Ammon's horn (tissue), 1 donor: ENCODE data around the gene PKD2L2.
A peak's percentile ranks its signal among the peaks of the same experiment; 100 is the strongest.
"Not testable (repeated sequence)": the region's sequence is repeated elsewhere in the genome, so short reads cannot be mapped to it uniquely, and the experiment has no call there.

ENCODE experiments used
- DNase-seq: peaks from one replicate; pipeline ENCODE4 v3.0.0-alpha.2; 2016; ENCODE audit warnings: low spot score

Gene PKD2L2

GRCh38 chr5:137888863-137889759, at the start of gene PKD2L2:
PKD2L2 (plus strand) TSS chr5:137889457; CDS start chr5:137889492, 35 bp downstream.
- DNase-seq = peak; percentile 87

GRCh38 chr5:137842296-137842695, 47.0 kb upstream of the PKD2L2 start:
- no peak for DNase-seq

GRCh38 chr5:137843676-137844299, 45.5 kb upstream of the PKD2L2 start:
- no peak for DNase-seq

GRCh38 chr5:137845472-137845871, 43.8 kb upstream of the PKD2L2 start:
- DNase-seq = no peak

- DNase-seq = no peak
Measured at GRCh38 chr5:137847687-137848086, 41.6 kb upstream of the PKD2L2 start.

GRCh38 chr5:137853165-137853564, 36.1 kb upstream of the PKD2L2 start:
- DNase-seq = not testable (repeated sequence)

- DNase-seq = no peak
Measured at GRCh38 chr5:137856201-137856600, 33.1 kb upstream of the PKD2L2 start.

GRCh38 chr5:137856916-137857862, 32.1 kb upstream of the PKD2L2 start:
- no peak for DNase-seq

GRCh38 chr5:137858223-137858916, 30.9 kb upstream of the PKD2L2 start:
- no peak for DNase-seq

- DNase-seq = peak; percentile 45
Measured at GRCh38 chr5:137858954-137859353, 30.3 kb upstream of the PKD2L2 start.

GRCh38 chr5:137862251-137862650, 27.0 kb upstream of the PKD2L2 start:
- no peak for DNase-seq

- not testable (repeated sequence) for DNase-seq
Measured at GRCh38 chr5:137863653-137864052, 25.6 kb upstream of the PKD2L2 start.

GRCh38 chr5:137866541-137867388, 22.5 kb upstream of the PKD2L2 start:
- DNase-seq = no peak

GRCh38 chr5:137867664-137868063, 21.6 kb upstream of the PKD2L2 start, which contains the start of gene MYOT:
MYOT (plus strand) TSS chr5:137867860; CDS start chr5:137870652, 2,792 bp downstream.
- no peak for DNase-seq

GRCh38 chr5:137870647-137871339, 18.5 kb upstream of the PKD2L2 start:
- DNase-seq = no peak

GRCh38 chr5:137871571-137871970, 17.7 kb upstream of the PKD2L2 start:
- no peak for DNase-seq

- no peak for DNase-seq
Measured at GRCh38 chr5:137872466-137872865, 16.8 kb upstream of the PKD2L2 start.

GRCh38 chr5:137876101-137876500, 13.2 kb upstream of the PKD2L2 start:
- DNase-seq = no peak

- peak; percentile 91 for DNase-seq
Measured at GRCh38 chr5:137880313-137880712, 8.9 kb upstream of the PKD2L2 start.

GRCh38 chr5:137887831-137888230, 1.4 kb upstream of the PKD2L2 start:
- no peak for DNase-seq
